Progenitor cell of endocrine pancreas (in vitro differentiated cells): ENCODE results near the gene WWC2. TPM values are rescaled to one million over a fixed set of nuclear protein-coding genes. Genes with fewer than 3 reads are reported as not detected.

Experiments
- DNase-seq: peaks from one replicate; pipeline ENCODE4 v3.0.0; 2021; ENCODE audit warnings: low spot score; ENCODE audit not compliant: unreplicated experiment
- H3K27ac Mint-ChIP-seq: 2 replicates; pipeline ENCODE4 v1.8.0; 2021; ENCODE audit warnings: mild to moderate bottlenecking, moderate library complexity, mixed read lengths
- H3K27me3 Mint-ChIP-seq: 2 replicates; pipeline ENCODE4 v1.8.0; 2021; ENCODE audit warnings: mixed read lengths
- H3K36me3 Mint-ChIP-seq: 2 replicates; pipeline ENCODE4 v1.8.0; 2022; ENCODE audit warnings: mixed read lengths; ENCODE audit not compliant: insufficient read depth
- H3K4me1 Mint-ChIP-seq: 2 replicates; pipeline ENCODE4 v1.8.0; 2021; ENCODE audit warnings: low read depth, mixed read lengths
- H3K4me3 Mint-ChIP-seq: 2 replicates; pipeline ENCODE4 v1.8.0; 2021; ENCODE audit warnings: low read depth, mild to moderate bottlenecking, moderate library complexity, mixed read lengths
- H3K9me3 Mint-ChIP-seq: 2 replicates; pipeline ENCODE4 v1.8.0; 2021; ENCODE audit warnings: low read depth, mixed read lengths
- CTCF ChIP-seq: fragments of 200-600 bp; sonication (generic); IDR thresholded peaks from one replicate; pipeline ENCODE4 v1.5.0; 2021; ENCODE audit warnings: antibody characterized with exemption, mild to moderate bottlenecking; ENCODE audit not compliant: unreplicated experiment
- total RNA-seq: library from RNA; stranded (reverse); gene quantifications from 2 replicates; pipeline ENCODE4 v1.2.1, GENCODE V29; 2021

The WWC2 gene
- total RNA-seq, 1 donor from 2014 or later, result 57.0 TPM

- Mint-ChIP-seq H3K27me3 (peaks cover 3% of the 10 kb centered on the region), H3K4me3 (no peak overlapping the region), H3K4me1 (peaks cover 13% of the 10 kb centered on the region), H3K9me3 (peaks cover 18% of the 10 kb centered on the region), H3K36me3 (peaks cover 26% of the 10 kb centered on the region), H3K27ac (no peak overlapping the region)
- no peak for TF ChIP-seq CTCF
- DNase-seq, result no peak
Measured at GRCh38 chr4:183327827-183328226, 228.8 kb downstream of the WWC2 start.

GRCh38 chr4:183328832-183329231 is 229.8 kb downstream of the WWC2 start:
- DNase-seq, result no peak
- H3K36me3 Mint-ChIP-seq, result peaks cover 24% of the 10 kb centered on the region
- H3K4me1 Mint-ChIP-seq, result peaks cover 13% of the 10 kb centered on the region
- H3K9me3 Mint-ChIP-seq, result peaks cover 18% of the 10 kb centered on the region
- no peak overlapping the region for H3K4me3 Mint-ChIP-seq
- no peak overlapping the region for H3K27ac Mint-ChIP-seq
- TF ChIP-seq CTCF, result no peak
- H3K27me3 Mint-ChIP-seq, result peaks cover 6% of the 10 kb centered on the region

GRCh38 chr4:183329244-183329643 is 230.2 kb downstream of the WWC2 start:
- H3K27me3 Mint-ChIP-seq, result peaks cover 6% of the 10 kb centered on the region
- DNase-seq, result no peak
- no peak overlapping the region for H3K4me3 Mint-ChIP-seq
- H3K9me3 Mint-ChIP-seq, result peaks cover 18% of the 10 kb centered on the region
- TF ChIP-seq CTCF, result no peak
- peaks cover 15% of the 10 kb centered on the region for H3K4me1 Mint-ChIP-seq
- H3K36me3 Mint-ChIP-seq, result peaks cover 22% of the 10 kb centered on the region
- no peak overlapping the region for H3K27ac Mint-ChIP-seq

- Mint-ChIP-seq H3K4me1 (peaks cover 15% of the 10 kb centered on the region), H3K9me3 (peaks cover 18% of the 10 kb centered on the region), H3K36me3 (peaks cover 20% of the 10 kb centered on the region), H3K27me3 (peaks cover 6% of the 10 kb centered on the region), H3K27ac (no peak overlapping the region), H3K4me3 (no peak overlapping the region)
- TF ChIP-seq CTCF, result no peak
- no peak for DNase-seq
Measured at GRCh38 chr4:183329954-183330742, 231.1 kb downstream of the WWC2 start.

GRCh38 chr4:183330841-183331240 is 231.8 kb downstream of the WWC2 start:
- Mint-ChIP-seq H3K27ac (no peak overlapping the region), H3K4me1 (peaks cover 12% of the 10 kb centered on the region), H3K4me3 (no peak overlapping the region), H3K36me3 (peaks cover 15% of the 10 kb centered on the region), H3K27me3 (peaks cover 6% of the 10 kb centered on the region), H3K9me3 (peaks cover 16% of the 10 kb centered on the region)
- no peak for TF ChIP-seq CTCF
- no peak for DNase-seq
